GM19455 (cell line): ENCODE measurements around the gene ESRRA.
A peak's percentile ranks its signal among the peaks of the same experiment; 100 is the strongest.

Experiments
- ATAC-seq: cut with Tn5 transposase; IDR thresholded peaks from one replicate; pipeline ENCODE4 v1.9.1; 2021; ENCODE audit not compliant: unreplicated experiment

ESRRA gene

DNA sequence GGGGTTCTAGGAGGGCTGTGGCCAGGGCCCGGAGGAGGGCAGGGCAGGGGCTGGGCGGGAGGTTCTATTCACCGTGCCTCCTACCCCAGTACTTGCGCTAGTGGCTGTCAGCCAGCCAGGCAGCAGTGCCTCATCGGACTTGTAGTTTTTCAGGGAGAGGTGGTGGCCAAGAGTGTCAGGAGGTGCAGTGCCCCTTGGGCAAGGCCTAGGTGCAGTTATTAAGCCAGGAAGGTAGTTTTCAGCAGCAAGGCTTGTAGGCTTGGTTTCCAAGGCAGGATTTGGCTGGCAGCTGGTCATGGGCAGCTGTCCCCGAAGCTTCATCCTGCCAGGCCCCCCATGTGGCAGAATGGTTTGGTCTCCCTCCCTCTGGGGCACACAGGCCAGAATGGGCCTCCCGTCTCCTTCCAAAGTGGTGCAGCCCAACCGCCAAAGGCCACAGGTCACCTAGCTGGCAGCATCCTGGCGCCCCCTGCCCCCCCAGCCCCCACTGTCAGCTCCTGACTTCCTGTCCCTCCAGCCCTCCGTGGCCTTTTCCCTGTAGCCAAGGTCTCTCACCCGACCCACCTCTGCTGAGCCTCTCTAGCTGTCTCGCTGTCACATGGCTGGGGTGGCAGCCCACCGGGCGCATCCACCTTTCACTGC is 43.2 kb downstream of the ESRRA start:
- no peak for ATAC-seq

- ATAC-seq: no peak
Observed at GRCh38 chr11:64349025-64349387, 43.7 kb downstream of the ESRRA start.

- no peak for ATAC-seq
Observed at GRCh38 chr11:64349404-64349803, 44.1 kb downstream of the ESRRA start.

GRCh38 chr11:64351136-64351631 is 45.9 kb downstream of the ESRRA start:
- ATAC-seq: no peak

GRCh38 chr11:64352099-64352994 is 47.0 kb downstream of the ESRRA start:
- ATAC-seq: no peak

GRCh38 chr11:64352995-64353714 is 47.8 kb downstream of the ESRRA start:
- no peak for ATAC-seq

- ATAC-seq: no peak
Observed at GRCh38 chr11:64353715-64354506, 48.6 kb downstream of the ESRRA start.

DNA sequence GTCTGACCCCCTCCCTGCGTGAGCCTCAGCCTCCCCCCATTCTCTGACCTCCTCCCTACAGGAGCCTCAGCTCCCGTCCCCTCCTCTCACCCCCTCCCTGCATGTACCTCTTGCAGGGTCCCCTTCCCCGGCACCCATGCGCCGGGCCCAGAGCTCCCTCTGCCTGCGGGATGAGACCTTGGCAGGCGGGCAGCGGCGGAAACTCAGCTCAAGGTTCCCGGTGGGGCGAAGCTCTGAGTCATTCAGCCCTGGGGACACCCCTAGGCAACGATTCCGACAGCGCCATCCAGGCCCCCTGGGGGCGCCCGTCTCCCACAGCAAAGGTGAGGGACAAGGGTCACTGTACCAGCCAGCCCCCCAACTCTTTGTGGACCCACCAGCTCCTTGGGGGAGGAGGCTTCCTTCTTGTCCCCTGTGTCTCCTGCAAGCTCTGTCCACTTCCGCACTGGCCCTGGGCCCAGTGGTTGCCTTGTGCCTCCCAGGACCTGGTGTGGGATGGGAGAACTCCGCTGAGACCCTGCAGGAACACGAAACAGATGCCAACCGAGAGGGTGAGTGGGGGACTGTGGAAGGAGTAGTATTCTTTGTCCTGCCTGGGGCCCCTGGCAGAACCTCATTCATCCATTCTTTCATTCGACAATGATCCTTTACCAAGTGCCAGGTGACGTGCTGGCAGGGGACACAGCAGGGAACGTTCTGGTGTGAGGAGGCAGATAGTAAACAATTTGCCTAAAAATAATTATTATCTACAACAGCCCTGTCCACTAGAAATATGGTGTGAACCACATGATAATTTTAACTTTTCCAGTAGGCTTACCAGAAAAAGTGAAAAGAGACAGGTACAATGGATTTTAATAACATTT is 50.0 kb downstream of the ESRRA start:
- ATAC-seq: no peak

GRCh38 chr11:64356498-64357411 is 51.4 kb downstream of the ESRRA start:
- no peak for ATAC-seq

- ATAC-seq: no peak
Observed at GRCh38 chr11:64357446-64357845, 52.1 kb downstream of the ESRRA start.

GRCh38 chr11:64357904-64358535 is 52.7 kb downstream of the ESRRA start:
- no peak for ATAC-seq

- no peak for ATAC-seq
Observed at GRCh38 chr11:64358536-64358906, 53.2 kb downstream of the ESRRA start.

DNA sequence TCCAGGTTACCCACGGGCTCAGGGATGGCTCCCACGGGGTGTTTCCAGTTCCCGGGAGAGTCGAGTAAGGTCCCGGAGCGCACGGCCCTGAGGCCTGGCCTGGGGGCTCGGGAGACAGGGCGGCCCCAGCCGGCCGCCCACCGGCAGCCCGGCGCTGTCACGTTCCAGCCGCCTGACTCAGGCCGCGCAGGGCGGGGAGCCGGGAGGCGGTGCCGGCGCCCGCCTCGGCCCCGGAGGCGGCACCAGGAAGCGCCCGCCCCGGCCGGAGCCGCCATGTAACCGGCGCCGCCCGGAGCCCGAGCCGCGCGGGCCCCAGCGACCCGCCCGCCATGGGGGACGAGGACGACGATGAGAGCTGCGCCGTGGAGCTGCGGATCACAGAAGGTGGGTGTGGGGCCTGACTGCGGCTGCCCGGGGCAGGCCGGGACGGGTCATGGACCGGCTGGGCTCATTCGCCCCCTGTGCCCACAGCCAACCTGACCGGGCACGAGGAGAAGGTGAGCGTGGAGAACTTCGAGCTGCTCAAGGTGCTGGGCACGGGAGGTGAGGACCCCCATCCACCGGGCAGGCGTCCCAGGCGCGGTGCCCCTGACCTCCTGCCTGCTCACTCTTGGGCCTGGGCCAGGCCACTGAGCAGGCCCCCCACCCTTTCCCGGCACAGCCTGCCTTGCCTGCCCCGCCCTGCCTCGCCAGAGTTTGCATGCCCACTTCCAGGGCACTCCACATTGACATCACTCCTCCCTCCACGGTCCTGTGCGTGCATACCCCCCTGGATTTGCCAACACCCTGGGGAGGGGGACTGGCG is 53.8 kb downstream of the ESRRA start, which contains the start of gene RPS6KA4:
Gene RPS6KA4 (plus strand): TSS at position 256 of the 805 bp plus-strand sequence. CDS start 74 bp downstream, at position 330.
- peak; percentile 56 for ATAC-seq

- ATAC-seq: no peak
Observed at GRCh38 chr11:64359712-64360445, 54.6 kb downstream of the ESRRA start.

DNA sequence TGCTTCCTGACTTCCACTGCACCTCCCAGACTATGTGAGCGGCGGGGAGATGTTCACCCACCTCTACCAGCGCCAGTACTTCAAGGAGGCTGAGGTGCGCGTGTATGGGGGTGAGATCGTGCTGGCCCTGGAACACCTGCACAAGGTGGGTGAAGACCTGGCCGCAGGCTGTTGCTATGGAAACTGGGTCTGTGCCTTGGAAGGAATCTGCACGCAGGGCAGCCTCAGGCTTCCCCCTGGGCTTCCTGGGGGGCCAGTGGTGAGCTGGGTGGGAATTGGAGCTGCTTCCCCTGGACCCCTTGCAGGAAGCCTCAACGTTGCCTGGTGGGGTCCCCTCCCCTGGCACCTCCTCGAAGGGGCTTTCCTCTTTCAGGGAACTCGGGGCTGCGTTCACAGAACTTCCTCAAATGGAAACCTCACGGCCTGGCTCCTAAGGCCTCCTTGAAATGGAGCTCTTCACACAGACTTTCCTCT is 55.2 kb downstream of the ESRRA start:
- ATAC-seq: no peak

GRCh38 chr11:64361659-64362058 is 56.3 kb downstream of the ESRRA start:
- ATAC-seq: no peak

GRCh38 chr11:64362339-64362738 is 57.0 kb downstream of the ESRRA start:
- no peak for ATAC-seq
